C4-2B (cell line): ENCODE measurements around the gene PLSCR1.

ENCODE experiments used
- CTCF ChIP-seq: fragments of 450-650 bp; conservative IDR thresholded peaks from 2 replicates; pipeline ENCODE4 v1.5.1; 2017; ENCODE audit warnings: mild to moderate bottlenecking
- ZFX ChIP-seq: fragments of 450-650 bp; IDR thresholded peaks from 2 replicates; pipeline ENCODE4 v1.6.1; 2017

GRCh38 chr3:146507331-146508120 lies 36.9 kb downstream of the PLSCR1 start:
- TF ChIP-seq CTCF (no peak), ZFX (no peak)
